Body of pancreas (tissue), 4 donors: ENCODE measurements around the gene ADIPOR2. TPM values are rescaled to one million over a fixed set of nuclear protein-coding genes. Genes with fewer than 3 reads are reported as not detected.

Experiments
- ATAC-seq: fragments of 150-250 bp; one replicate; pipeline ENCODE4 v1.9.1; 2016
- DNase-seq, 4 donors: peaks; one replicate each; pipeline ENCODE4 v3.0.0-alpha.2; 2019
- H3K27ac ChIP-seq, 4 donors: fragments of 200-600 bp; sonication (generic); 1 replicate in 3 of 4; 2 replicates in 1 of 4; pipeline versions ENCODE4 v1.5.1 to v1.6.1; 2016 to 2019; ENCODE audit warnings: mild to moderate bottlenecking in 1 of 4, mixed read lengths in 1 of 4, moderate library complexity in 1 of 4
- H3K27me3 ChIP-seq, 2 donors: fragments of 200-600 bp; sonication (generic); one replicate each; pipeline ENCODE4 v1.6.0; 2016; ENCODE audit warnings: mild to moderate bottlenecking in 1 of 2
- H3K36me3 ChIP-seq, 2 donors: fragments of 200-600 bp; sonication (generic); replicated peaks in 1 of 2; 2 replicates each; pipeline ENCODE4 v1.5.1; 2016; ENCODE audit warnings: low read depth in 2 of 2; ENCODE audit not compliant: insufficient read depth in 1 of 2
- H3K4me1 ChIP-seq: fragments of 200-600 bp; sonication (generic); one replicate; pipeline ENCODE4 v1.6.0; 2016
- H3K4me3 ChIP-seq, 2 donors: fragments of 200-600 bp; sonication (generic); 1 replicate in 1 of 2; 2 replicates in 1 of 2; pipeline ENCODE4 v1.5.1; 2016 to 2019
- H3K9me3 ChIP-seq, 3 donors: fragments of 200-600 bp; sonication (generic); 1 replicate in 2 of 3; 2 replicates in 1 of 3; pipeline ENCODE4 v1.5.1; 2016
- POLR2A ChIP-seq, 3 donors: fragments of 450-650 bp; IDR thresholded peaks; one replicate each; pipeline ENCODE4 v1.6.1; 2016; ENCODE audit warnings: antibody characterized with exemption in 3 of 3, mild to moderate bottlenecking in 2 of 3
- WGBS, 2 donors: methylation state at CpG; one replicate each; pipeline ENCODE4 v1.1.5; 2017; 5-methylcytosine and 5-hydroxymethylcytosine counted together
- intact Hi-C: fragments of 100-400 bp; cut with DNase I; formaldehyde crosslinking; loops from one replicate; pipeline ENCODE4 v1.15.1; 2023
- total RNA-seq, 2 donors: library from RNA; depleted of rRNA; stranded (reverse); fragments of >200 nt; gene quantifications; one replicate each; pipeline ENCODE4 v1.1.0, GENCODE V29; 2016
- TF ChIP-seq, protein P1 (sequence below), 7 experiments: fragments of 450-650 bp in 4 of 7; fragments of 200-600 bp in 3 of 7; sonication (generic) in 3 of 7; IDR thresholded peaks; one replicate each; pipeline ENCODE4 v1.5.1; 2016 to 2019; ENCODE audit warnings: antibody characterized with exemption in 7 of 7

The ADIPOR2 gene
- total RNA-seq, 2 donors from 2014 or later: 16.8 to 20.5 TPM

DNA sequence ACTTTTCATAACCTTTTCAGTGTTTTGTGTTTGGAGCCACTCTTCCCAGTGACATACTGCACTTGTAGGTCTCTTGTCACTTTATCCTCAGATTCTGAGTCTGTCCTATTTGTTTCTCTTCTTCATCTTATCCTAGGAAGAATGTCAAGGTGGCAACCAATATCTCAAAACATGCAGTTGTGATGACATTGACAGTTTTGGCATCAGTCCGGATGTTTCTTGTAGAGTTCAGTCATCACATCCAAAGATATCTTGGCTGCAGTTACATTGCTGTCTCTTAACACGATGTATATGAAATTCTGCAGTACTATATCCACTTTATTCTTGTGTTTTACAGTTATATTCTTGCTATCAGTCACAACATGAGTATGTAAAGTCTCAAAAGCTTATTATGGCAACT, 6.4 kb downstream of the ADIPOR2 start:
- Histone ChIP-seq H3K4me1 (peaks cover 51% of the 10 kb centered on the region), H3K9me3 (no peaks in the 10 kb centered on the region), H3K27ac (no peak overlapping the region), H3K27me3 (no peaks in the 10 kb centered on the region), H3K4me3 (no peak overlapping the region), H3K36me3 (no peaks in the 10 kb centered on the region)
- intact Hi-C loops: no loop called here
- DNase-seq (no peak), ATAC-seq (no peak)
- TF ChIP-seq POLR2A (IDR thresholded peaks at IDR 0.05): no peak
- TF ChIP-seq, protein P1, sequence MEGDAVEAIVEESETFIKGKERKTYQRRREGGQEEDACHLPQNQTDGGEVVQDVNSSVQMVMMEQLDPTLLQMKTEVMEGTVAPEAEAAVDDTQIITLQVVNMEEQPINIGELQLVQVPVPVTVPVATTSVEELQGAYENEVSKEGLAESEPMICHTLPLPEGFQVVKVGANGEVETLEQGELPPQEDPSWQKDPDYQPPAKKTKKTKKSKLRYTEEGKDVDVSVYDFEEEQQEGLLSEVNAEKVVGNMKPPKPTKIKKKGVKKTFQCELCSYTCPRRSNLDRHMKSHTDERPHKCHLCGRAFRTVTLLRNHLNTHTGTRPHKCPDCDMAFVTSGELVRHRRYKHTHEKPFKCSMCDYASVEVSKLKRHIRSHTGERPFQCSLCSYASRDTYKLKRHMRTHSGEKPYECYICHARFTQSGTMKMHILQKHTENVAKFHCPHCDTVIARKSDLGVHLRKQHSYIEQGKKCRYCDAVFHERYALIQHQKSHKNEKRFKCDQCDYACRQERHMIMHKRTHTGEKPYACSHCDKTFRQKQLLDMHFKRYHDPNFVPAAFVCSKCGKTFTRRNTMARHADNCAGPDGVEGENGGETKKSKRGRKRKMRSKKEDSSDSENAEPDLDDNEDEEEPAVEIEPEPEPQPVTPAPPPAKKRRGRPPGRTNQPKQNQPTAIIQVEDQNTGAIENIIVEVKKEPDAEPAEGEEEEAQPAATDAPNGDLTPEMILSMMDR (IDR thresholded peaks at IDR 0.05): no peak
- WGBS, 2 donors: 24 to 30% methylated on average over 2 of the region's 2 CpGs

DNA sequence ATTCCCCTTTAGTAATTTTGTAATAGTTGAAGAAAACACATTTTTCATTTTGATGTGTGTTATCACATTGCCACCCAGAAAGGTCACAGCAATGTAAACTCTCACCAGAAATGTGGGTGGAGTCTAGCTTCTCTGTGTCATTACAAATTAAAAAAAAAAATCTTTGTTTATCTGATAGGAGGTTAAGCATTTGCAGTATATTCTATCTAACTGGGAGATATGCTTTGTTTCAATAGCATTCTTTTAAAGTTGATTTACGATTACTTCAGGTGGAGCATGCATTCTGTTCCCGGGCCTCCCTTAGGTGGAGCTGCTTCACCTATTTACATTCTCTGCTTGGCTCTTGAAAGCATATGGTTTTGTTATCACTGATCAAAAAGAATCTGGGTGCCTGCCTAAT, 7.8 kb downstream of the ADIPOR2 start:
- no peak for TF ChIP-seq POLR2A (IDR thresholded peaks at IDR 0.05)
- TF ChIP-seq, protein P1 (IDR thresholded peaks at IDR 0.05): peak in 4 of 7 experiments; percentile 16 to 30 (median 24)
- WGBS, 2 donors: 10 to 16% methylated on average over 2 of the region's 2 CpGs
- Histone ChIP-seq H3K9me3 (no peaks in the 10 kb centered on the region), H3K4me1 (peaks cover 44% of the 10 kb centered on the region), H3K4me3 (no peak overlapping the region), H3K27ac (peak overlapping the region in 1 of 4 donors; percentile 59), H3K36me3 (no peaks in the 10 kb centered on the region), H3K27me3 (no peaks in the 10 kb centered on the region)
- ATAC-seq (peak; percentile 58), DNase-seq (peak in 1 of 4 donors; percentile 30)
- intact Hi-C loops: no loop called here

DNA sequence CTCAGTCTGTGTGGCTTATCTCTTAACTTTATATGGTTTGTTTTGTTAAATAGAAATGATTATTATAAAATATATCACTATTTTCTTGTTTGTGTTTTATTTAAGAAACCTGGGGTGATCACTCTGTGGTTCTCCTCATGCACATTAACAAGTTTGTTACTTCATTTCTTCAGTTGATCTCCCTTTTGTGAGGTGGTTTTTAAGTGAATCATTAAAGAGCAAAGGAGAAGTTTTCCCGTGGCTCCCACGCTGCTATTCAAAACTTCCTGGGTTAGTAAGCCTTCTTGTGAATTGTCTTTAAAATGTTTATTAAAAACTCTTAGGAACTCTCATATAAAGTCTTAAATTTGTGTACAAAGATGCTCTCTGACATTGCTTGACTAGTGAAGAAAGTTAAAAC, 11.8 kb downstream of the ADIPOR2 start:
- Histone ChIP-seq H3K27me3 (no peaks in the 10 kb centered on the region), H3K27ac (peak overlapping the region in 1 of 4 donors; percentile 28), H3K4me1 (peaks cover 48% of the 10 kb centered on the region), H3K36me3 (no peaks in the 10 kb centered on the region), H3K9me3 (no peaks in the 10 kb centered on the region), H3K4me3 (no peak overlapping the region)
- no peak for ATAC-seq
- WGBS, 2 donors: 41 to 46% methylated on average over 2 of the region's 2 CpGs
- no peak for DNase-seq
- TF ChIP-seq, protein P1 (IDR thresholded peaks at IDR 0.05): no peak
- intact Hi-C loops: no loop called here

DNA sequence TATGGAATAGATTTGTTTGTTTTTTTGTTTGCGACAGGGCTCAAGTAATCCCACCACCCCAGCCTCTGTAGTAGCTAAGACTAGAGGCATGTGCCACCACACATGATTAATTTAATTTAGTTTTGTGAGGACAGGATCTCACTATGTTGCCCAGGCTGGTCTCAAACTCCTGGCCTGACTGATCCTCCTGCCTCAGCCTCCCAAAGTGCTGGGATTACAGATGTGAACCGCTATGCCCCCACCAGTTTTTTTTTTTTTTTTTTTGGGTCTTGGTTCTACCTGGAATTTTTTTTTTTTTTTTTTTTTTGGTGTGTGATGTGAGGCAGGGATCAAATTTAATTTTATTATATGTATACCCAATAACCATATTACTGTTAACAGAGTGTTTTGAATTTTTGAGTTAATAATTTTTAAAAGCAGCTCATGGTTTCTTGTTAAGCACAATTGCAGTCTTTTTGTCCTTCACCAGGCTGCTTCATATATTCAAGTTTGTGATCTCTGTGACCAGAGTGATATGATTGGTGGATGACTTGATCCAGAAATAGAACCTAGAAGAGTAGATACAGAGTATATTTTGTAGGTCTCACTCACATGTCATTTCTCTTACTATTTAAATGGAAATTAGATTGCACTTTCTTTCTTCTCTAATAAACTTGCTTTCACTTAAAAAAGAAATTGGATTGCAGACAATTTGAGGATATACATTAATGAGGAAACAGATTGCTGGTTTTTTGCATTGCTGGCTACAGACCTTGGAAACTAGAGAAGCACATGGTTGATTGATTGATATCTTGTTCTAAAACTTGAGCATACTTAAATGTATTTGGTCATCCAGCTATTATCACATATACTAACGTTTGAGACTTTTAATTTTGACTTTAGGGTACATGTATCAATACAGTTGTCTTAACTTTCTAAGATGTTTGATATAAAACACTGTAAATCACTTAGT, 13.2 kb downstream of the ADIPOR2 start:
- Histone ChIP-seq H3K4me3 (no peak overlapping the region), H3K4me1 (peaks cover 35% of the 10 kb centered on the region), H3K27ac (no peak overlapping the region), H3K27me3 (no peaks in the 10 kb centered on the region), H3K9me3 (no peaks in the 10 kb centered on the region), H3K36me3 (no peaks in the 10 kb centered on the region)
- no peak for ATAC-seq
- intact Hi-C loops: no loop called here
- 72 to 73% methylated on average over 3 of the region's 3 CpGs for WGBS, 2 donors
- TF ChIP-seq POLR2A (IDR thresholded peaks at IDR 0.05): no peak
- TF ChIP-seq, protein P1 (IDR thresholded peaks at IDR 0.05): no peak
- no peak for DNase-seq
